T-cell (primary cell): ENCODE results near the gene CACNB2. TPM values are rescaled to one million over a fixed set of nuclear protein-coding genes. Genes with fewer than 3 reads are reported as not detected.

Experiments used
- ATAC-seq, 4 experiments: fragments of 200-7000 bp in 3 of 4; fragments of 150-1000 bp in 1 of 4; cut with Tn5 transposase; replicated peaks in 1 of 4; 1 replicate in 3 of 4; 2 replicates in 1 of 4; pipeline ENCODE4 v1.10.0; 2021; ENCODE audit warnings: moderate library complexity in 3 of 4, mild to moderate bottlenecking in 2 of 4, moderate number of reproducible peaks in 1 of 4
- CTCF ChIA-PET, 2 donors: fragments of 300-600 bp; sonication (Branson Sonifier 250); formaldehyde crosslinking; loops; one replicate each; lab custom pipeline; 2022; ENCODE audit warnings: antibody characterized with exemption in 2 of 2; lab: Charles Lee
- POLR2A ChIA-PET, 2 donors: fragments of 300-600 bp; sonication (Branson Sonifier 250); formaldehyde crosslinking; loops; one replicate each; lab custom pipeline; 2022; ENCODE audit warnings: antibody characterized with exemption in 2 of 2; lab: Charles Lee
- DNase-seq, 35 experiments: peaks; one replicate each; pipeline versions ENCODE4 v3.0.0 to v3.0.0-alpha.2; 2013 to 2023
- H3K27ac ChIP-seq: one replicate; pipeline ENCODE4 v1.5.1; 2013; ENCODE audit warnings: low read length
- H3K27me3 ChIP-seq, 2 experiments: replicated peaks in 1 of 2; 1 replicate in 1 of 2; 2 replicates in 1 of 2; pipeline versions ENCODE4 v1.6.1 to v1.7.0; 2013; ENCODE audit warnings: low read length in 1 of 2, mixed read lengths in 1 of 2; ENCODE audit not compliant: control insufficient read depth in 2 of 2, insufficient read depth in 2 of 2; ENCODE audit errors: extremely low read depth in 1 of 2
- H3K36me3 ChIP-seq, 2 donors: 1 replicate in 1 of 2; 2 replicates in 1 of 2; pipeline versions ENCODE4 v1.6.1 to v1.7.0; 2013; ENCODE audit warnings: low read length in 1 of 2; ENCODE audit not compliant: control insufficient read depth in 2 of 2, insufficient read depth in 1 of 2; ENCODE audit errors: extremely low read depth in 1 of 2
- H3K4me1 ChIP-seq, 2 experiments: 1 replicate in 1 of 2; 2 replicates in 1 of 2; pipeline versions ENCODE4 v1.6.1 to v1.7.0; 2013; ENCODE audit warnings: low read length in 2 of 2, mixed read lengths in 1 of 2; ENCODE audit not compliant: insufficient read depth in 2 of 2, control insufficient read depth in 1 of 2; ENCODE audit errors: extremely low read depth in 1 of 2
- H3K4me3 ChIP-seq, 2 donors: 1 replicate in 1 of 2; 2 replicates in 1 of 2; pipeline versions ENCODE4 v1.5.1 to v1.7.0; 2013; ENCODE audit warnings: mild to moderate bottlenecking in 2 of 2, low read length in 1 of 2, moderate library complexity in 1 of 2; ENCODE audit not compliant: control insufficient read depth in 1 of 2; ENCODE audit errors: extremely low read depth in 1 of 2
- H3K9me3 ChIP-seq: 2 replicates; pipeline ENCODE4 v1.7.0; 2013
- H3K27ac Mint-ChIP-seq, 2 donors: one replicate each; pipeline ENCODE4 v1.8.0; 2020 to 2021; ENCODE audit warnings: mild to moderate bottlenecking in 2 of 2, mixed read lengths in 2 of 2
- H3K27me3 Mint-ChIP-seq, 2 donors: one replicate each; pipeline ENCODE4 v1.8.0; 2021 to 2022; ENCODE audit warnings: mixed read lengths in 2 of 2
- H3K36me3 Mint-ChIP-seq: one replicate; pipeline ENCODE4 v1.8.0; 2021; ENCODE audit warnings: mixed read lengths
- H3K4me1 Mint-ChIP-seq, 3 donors: one replicate each; pipeline ENCODE4 v1.8.0; 2020 to 2022; ENCODE audit warnings: mixed read lengths in 3 of 3, mild to moderate bottlenecking in 1 of 3
- H3K4me3 Mint-ChIP-seq, 3 donors: one replicate each; pipeline ENCODE4 v1.8.0; 2020 to 2022; ENCODE audit warnings: mild to moderate bottlenecking in 3 of 3, mixed read lengths in 3 of 3, moderate library complexity in 3 of 3
- H3K9me3 Mint-ChIP-seq, 3 donors: one replicate each; pipeline ENCODE4 v1.8.0; 2020 to 2022; ENCODE audit warnings: mixed read lengths in 3 of 3
- WGBS: methylation state at CpG from one replicate; pipeline ENCODE4 v1.1.5; 2013; ENCODE audit warnings: missing lambda C conversion rate; ENCODE audit not compliant: insufficient coverage; 5-methylcytosine and 5-hydroxymethylcytosine counted together
- total RNA-seq, 35 experiments: library from RNA in 6 of 35; stranded (reverse) in 6 of 35; fragments of 120-200 nt in 1 of 35; gene quantifications; one replicate each; pipeline versions ENCODE4 v1.2.1 to v1.2.4 and lab custom pipeline; 2013 to 2026

The CACNB2 gene
- total RNA-seq, 5 donors from 2014 or later (not counting 1 experiment from before 2014, with no cell fraction given) = not detected

- peaks cover 0 to 6% (median 4%) of the 10 kb centered on the region in 3 donors for H3K9me3 Mint-ChIP-seq
- Histone ChIP-seq H3K4me3 (no peak overlapping the region), H3K9me3 (no peaks in the 10 kb centered on the region), H3K4me1 (no peaks in the 10 kb centered on the region), H3K27me3 (peaks cover 0 to 3% of the 10 kb centered on the region in 2 experiments), H3K27ac (no peak overlapping the region), H3K36me3 (no peaks in the 10 kb centered on the region)
- peaks cover 3 to 15% of the 10 kb centered on the region in 2 donors for H3K27me3 Mint-ChIP-seq
- no peak overlapping the region for H3K4me3 Mint-ChIP-seq
- 70% methylated on average over 1 of the region's 2 CpGs for WGBS
- no peak for ATAC-seq
- DNase-seq = no peak
- ChIA-PET POLR2A (no interaction called here), CTCF (no interaction called here)
- no peaks in the 10 kb centered on the region for H3K4me1 Mint-ChIP-seq
- H3K36me3 Mint-ChIP-seq = no peaks in the 10 kb centered on the region
- no peak overlapping the region for H3K27ac Mint-ChIP-seq
Observed at GRCh38 chr10:18414061-18414460, 273.8 kb downstream of the CACNB2 start.

DNA sequence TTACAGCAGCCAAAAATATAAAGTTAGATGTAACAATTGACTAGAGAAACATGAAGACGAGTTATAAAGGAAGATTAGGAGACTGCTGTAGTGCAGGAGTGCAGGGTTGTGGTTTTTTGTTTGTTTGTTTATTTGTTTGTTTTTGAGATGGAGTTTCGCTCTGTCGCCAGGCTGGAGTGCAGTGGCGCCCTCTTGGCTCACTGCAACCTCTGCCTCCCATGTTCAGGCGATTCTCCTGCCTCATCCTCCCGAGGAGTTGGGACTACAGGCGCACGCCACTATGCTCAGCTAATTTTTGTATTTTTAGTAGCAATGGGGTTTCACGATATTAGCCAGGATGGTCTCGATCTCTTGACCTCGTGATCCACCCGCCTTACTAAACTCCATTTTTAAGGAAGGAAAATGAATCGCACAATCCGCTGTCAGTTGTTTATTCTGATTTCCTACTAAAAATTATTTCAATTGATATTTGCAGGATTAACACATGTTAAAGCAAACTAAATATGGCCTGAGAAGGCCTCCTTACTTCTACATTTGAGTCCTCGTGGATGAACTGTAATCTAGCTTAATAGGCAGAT lies 277.8 kb downstream of the CACNB2 start:
- Mint-ChIP-seq H3K27ac (no peak overlapping the region), H3K4me3 (no peak overlapping the region), H3K9me3 (peaks cover 0 to 6% (median 4%) of the 10 kb centered on the region in 3 donors), H3K4me1 (no peaks in the 10 kb centered on the region), H3K27me3 (peaks cover 1 to 15% of the 10 kb centered on the region in 2 donors), H3K36me3 (no peaks in the 10 kb centered on the region)
- CTCF ChIA-PET = no interaction called here
- H3K4me1 ChIP-seq = no peaks in the 10 kb centered on the region
- no peak overlapping the region for H3K4me3 ChIP-seq
- DNase-seq (no peak), ATAC-seq (no peak)
- H3K27me3 ChIP-seq = no peaks in the 10 kb centered on the region
- POLR2A ChIA-PET = no interaction called here
- no peaks in the 10 kb centered on the region for H3K9me3 ChIP-seq
- H3K36me3 ChIP-seq = no peaks in the 10 kb centered on the region
- H3K27ac ChIP-seq = no peak overlapping the region
- WGBS = 85% methylated on average over 4 of the region's 15 CpGs

DNA sequence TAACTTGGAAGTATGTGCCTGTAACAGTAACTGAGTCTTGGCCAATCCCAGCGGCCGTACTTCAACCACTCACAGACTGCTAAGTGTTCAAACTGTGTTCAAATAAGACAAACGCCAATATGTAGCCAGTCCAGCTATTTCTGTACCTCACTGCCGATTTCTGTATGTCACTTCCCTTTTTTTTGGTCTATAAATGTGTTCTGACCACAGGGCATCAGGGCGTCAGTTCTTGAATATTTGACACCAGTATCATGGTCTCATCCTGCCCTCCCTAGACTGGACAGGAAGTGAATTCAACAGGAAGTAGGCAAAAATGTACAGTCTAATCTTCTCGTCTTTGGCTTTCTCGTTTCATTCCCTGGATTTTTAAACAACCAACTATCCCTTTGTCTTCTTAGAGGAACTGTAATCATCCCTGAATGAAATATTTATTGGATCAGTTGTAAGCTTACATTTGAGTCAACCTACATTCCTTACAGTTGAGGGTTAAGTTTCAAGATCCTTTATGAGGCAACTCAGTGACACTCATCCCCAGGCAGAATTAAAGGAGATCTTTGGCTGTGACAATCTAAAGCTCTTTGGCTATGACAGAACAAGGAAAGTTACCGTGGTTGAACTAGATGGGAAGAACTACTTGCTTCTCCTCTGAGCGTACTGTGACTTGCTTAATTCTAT lies 278.5 kb downstream of the CACNB2 start:
- Mint-ChIP-seq H3K9me3 (peaks cover 0 to 6% (median 4%) of the 10 kb centered on the region in 3 donors), H3K36me3 (no peaks in the 10 kb centered on the region), H3K27me3 (peaks cover 1 to 10% of the 10 kb centered on the region in 2 donors), H3K4me1 (no peaks in the 10 kb centered on the region), H3K27ac (no peak overlapping the region), H3K4me3 (no peak overlapping the region)
- ChIA-PET CTCF (no interaction called here), POLR2A (no interaction called here)
- H3K4me3 ChIP-seq = no peak overlapping the region
- H3K27ac ChIP-seq = no peak overlapping the region
- no peaks in the 10 kb centered on the region for H3K27me3 ChIP-seq
- no peak for ATAC-seq
- 55% methylated on average over 4 of the region's 9 CpGs for WGBS
- H3K9me3 ChIP-seq = no peaks in the 10 kb centered on the region
- no peaks in the 10 kb centered on the region for H3K4me1 ChIP-seq
- DNase-seq = no peak
- H3K36me3 ChIP-seq = no peaks in the 10 kb centered on the region

DNA sequence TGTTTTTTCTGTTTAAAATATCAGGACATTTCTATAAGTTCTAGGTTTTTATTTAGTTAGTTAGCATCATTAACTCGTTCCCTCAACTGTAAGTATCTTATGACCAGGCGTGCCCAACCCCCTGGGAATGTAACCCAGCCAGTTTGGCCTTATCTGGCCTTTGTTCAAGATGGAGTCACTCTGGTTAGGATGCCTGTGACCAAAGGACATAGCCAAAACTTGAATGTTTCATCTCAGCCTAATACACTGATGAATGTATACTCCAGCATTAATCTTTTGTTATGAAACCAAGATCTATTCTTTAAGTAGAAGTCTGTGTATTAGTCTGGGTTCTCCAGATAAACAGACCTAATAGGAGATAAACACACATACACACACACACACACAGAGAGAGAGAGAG lies 279.7 kb downstream of the CACNB2 start:
- Mint-ChIP-seq H3K9me3 (peaks cover 0 to 6% (median 4%) of the 10 kb centered on the region in 3 donors), H3K4me3 (no peak overlapping the region), H3K4me1 (no peaks in the 10 kb centered on the region), H3K27ac (no peak overlapping the region), H3K27me3 (peaks cover 1 to 4% of the 10 kb centered on the region in 2 donors), H3K36me3 (no peaks in the 10 kb centered on the region)
- 45% methylated on average over 2 of the region's 2 CpGs for WGBS
- ChIA-PET POLR2A (no interaction called here), CTCF (no interaction called here)
- H3K27ac ChIP-seq = no peak overlapping the region
- no peak for ATAC-seq
- no peak overlapping the region for H3K4me3 ChIP-seq
- no peaks in the 10 kb centered on the region for H3K9me3 ChIP-seq
- H3K27me3 ChIP-seq = no peaks in the 10 kb centered on the region
- no peak for DNase-seq
- no peaks in the 10 kb centered on the region for H3K4me1 ChIP-seq
- no peaks in the 10 kb centered on the region for H3K36me3 ChIP-seq

DNA sequence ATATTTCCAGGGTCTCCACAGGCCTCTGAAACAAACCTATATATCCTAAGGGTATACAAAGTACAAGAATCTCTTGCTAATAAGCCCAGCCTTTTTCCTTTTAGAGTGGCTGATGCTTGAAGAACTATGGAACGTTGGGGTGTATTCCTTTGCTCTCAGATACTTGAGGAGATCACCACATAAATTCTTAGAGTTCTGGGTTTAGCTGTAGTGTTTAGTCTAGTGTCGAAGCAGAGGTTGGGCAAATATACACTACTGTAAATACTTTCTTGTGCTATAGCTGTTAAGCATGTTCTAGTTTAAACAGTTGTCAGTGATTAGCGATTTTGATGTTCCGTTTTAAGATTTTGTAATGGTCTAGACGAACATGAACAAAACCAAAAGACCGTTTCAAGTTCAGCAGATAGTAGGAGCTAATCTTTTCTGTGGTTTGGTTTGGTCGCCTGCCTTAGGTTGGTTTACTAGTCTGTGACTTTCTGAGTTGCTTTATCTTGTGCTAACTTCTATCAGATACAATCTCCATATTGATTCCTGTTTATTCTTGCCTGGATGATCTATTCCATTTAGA lies 281.6 kb downstream of the CACNB2 start:
- no peak overlapping the region for H3K4me3 Mint-ChIP-seq
- no peak overlapping the region for H3K27ac Mint-ChIP-seq
- H3K9me3 Mint-ChIP-seq = no peaks in the 10 kb centered on the region
- no peaks in the 10 kb centered on the region for H3K4me1 Mint-ChIP-seq
- no peak overlapping the region for H3K27ac ChIP-seq
- no peaks in the 10 kb centered on the region for H3K36me3 ChIP-seq
- no peaks in the 10 kb centered on the region for H3K27me3 ChIP-seq
- H3K9me3 ChIP-seq = no peaks in the 10 kb centered on the region
- no peak for ATAC-seq
- H3K27me3 Mint-ChIP-seq = peaks cover 1 to 4% of the 10 kb centered on the region in 2 donors
- WGBS = 93% methylated on average over 3 of the region's 7 CpGs
- no peak for DNase-seq
- CTCF ChIA-PET = interaction anchor here in 1 of 2 donors (0.5 kb wide), 1 partner anchor 38 kb away, joined by 4 read pairs; no protein-coding TSS in a partner anchor
- POLR2A ChIA-PET = no interaction called here
- H3K36me3 Mint-ChIP-seq = no peaks in the 10 kb centered on the region
- H3K4me1 ChIP-seq = no peaks in the 10 kb centered on the region
- no peak overlapping the region for H3K4me3 ChIP-seq

- Histone ChIP-seq H3K36me3 (no peaks in the 10 kb centered on the region), H3K27me3 (no peaks in the 10 kb centered on the region), H3K4me1 (no peaks in the 10 kb centered on the region), H3K4me3 (no peak overlapping the region), H3K27ac (no peak overlapping the region), H3K9me3 (no peaks in the 10 kb centered on the region)
- ATAC-seq = no peak
- ChIA-PET POLR2A (no interaction called here), CTCF (no interaction called here)
- WGBS = no CpG with 5 or more reads among the region's 4 CpGs
- H3K4me3 Mint-ChIP-seq = no peak overlapping the region
- DNase-seq = no peak
- no peak overlapping the region for H3K27ac Mint-ChIP-seq
- no peaks in the 10 kb centered on the region for H3K36me3 Mint-ChIP-seq
- no peaks in the 10 kb centered on the region for H3K4me1 Mint-ChIP-seq
- H3K9me3 Mint-ChIP-seq = no peaks in the 10 kb centered on the region
- H3K27me3 Mint-ChIP-seq = peaks cover 1 to 4% of the 10 kb centered on the region in 2 donors
Observed at GRCh38 chr10:18423058-18423637, 282.9 kb downstream of the CACNB2 start.
